ENCODE results near the gene SYVN1. TPM values are rescaled to one million over a fixed set of nuclear protein-coding genes. Genes with fewer than 3 reads are reported as not detected.

The SYVN1 gene
- total RNA-seq (2021; ENCODE audit: unreplicated experiment) (64.3 TPM), Bru-seq, nascent RNA (percentile 70 among the genes with signal in this experiment), BruChase-seq, experiment 1, labeled RNA remaining after a 2-hour chase (percentile 81 among the genes with signal in this experiment), BruChase-seq, experiment 2, labeled RNA remaining after a 6-hour chase (percentile 91 among the genes with signal in this experiment)
- polyA plus RNA-seq (2012; ENCODE audit: insufficient read length) = 85.6 TPM
- long read RNA-seq, partial matches to known transcripts = 8 of 26 reads
- long read RNA-seq, other reads (novel, unspliced or antisense) = 16 of 26 reads

DNA sequence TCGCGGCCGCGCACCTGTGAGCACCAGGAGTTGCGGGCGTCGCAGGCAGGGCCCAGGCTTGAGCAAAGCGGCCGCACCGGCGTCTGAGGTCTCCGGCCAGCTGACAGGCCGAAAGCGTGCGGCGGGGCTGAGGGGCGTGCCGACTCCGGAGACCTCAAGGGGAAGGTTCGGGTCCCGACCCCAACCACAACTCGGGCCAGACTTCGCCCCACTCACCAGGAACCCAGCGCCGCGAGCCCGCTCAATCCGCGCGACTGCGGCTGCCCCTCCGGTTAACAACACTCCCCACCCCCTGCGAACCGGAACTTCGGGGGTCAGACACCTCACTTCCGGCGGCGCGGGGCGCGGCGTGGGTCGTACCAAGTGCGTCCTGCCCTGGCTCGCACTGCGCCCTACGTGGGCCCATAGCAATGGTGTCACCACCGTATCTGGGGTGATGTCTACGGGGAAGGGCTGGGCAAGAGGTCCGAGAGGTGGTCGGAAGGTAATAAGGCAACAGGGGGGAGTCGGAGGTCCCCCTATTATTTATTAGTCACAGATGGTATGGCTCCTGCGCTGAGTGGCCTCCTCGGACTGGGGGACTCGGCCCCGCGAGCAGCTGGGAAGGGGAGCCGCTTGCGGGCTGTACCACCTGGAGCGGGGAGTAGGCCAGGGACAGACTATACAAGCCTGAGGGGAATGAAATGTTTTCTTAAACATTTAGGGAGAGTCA is at the start of gene SYVN1:
Gene SYVN1, minus strand, starts transcription at position 280 of the 712 bp plus-strand sequence. CDS start 918 bp downstream, outside the sequence.
- H3K4me1 ChIP-seq (ENCODE audit: control insufficient read depth, insufficient read depth, low read length) = peaks cover 16% of the 10 kb centered on the region
- TF ChIP-seq CTCF (IDR thresholded peaks at IDR 0.05) (no peak), TCF7L2 (IDR thresholded peaks at IDR 0.05; ENCODE audit: low read depth, low read length) (peak; percentile 78; the same call in 1 of the 2 replicates), SIN3A (IDR thresholded peaks at IDR 0.05; ENCODE audit: borderline replicate concordance, insufficient read depth, low read depth, low read length) (peak; percentile 78; the same call in 1 of the 2 replicates), POLR2AphosphoS5 (IDR thresholded peaks at IDR 0.05; ENCODE audit: low read depth, low read length) (peak; percentile 84)
- TF ChIP-seq, protein P1, sequence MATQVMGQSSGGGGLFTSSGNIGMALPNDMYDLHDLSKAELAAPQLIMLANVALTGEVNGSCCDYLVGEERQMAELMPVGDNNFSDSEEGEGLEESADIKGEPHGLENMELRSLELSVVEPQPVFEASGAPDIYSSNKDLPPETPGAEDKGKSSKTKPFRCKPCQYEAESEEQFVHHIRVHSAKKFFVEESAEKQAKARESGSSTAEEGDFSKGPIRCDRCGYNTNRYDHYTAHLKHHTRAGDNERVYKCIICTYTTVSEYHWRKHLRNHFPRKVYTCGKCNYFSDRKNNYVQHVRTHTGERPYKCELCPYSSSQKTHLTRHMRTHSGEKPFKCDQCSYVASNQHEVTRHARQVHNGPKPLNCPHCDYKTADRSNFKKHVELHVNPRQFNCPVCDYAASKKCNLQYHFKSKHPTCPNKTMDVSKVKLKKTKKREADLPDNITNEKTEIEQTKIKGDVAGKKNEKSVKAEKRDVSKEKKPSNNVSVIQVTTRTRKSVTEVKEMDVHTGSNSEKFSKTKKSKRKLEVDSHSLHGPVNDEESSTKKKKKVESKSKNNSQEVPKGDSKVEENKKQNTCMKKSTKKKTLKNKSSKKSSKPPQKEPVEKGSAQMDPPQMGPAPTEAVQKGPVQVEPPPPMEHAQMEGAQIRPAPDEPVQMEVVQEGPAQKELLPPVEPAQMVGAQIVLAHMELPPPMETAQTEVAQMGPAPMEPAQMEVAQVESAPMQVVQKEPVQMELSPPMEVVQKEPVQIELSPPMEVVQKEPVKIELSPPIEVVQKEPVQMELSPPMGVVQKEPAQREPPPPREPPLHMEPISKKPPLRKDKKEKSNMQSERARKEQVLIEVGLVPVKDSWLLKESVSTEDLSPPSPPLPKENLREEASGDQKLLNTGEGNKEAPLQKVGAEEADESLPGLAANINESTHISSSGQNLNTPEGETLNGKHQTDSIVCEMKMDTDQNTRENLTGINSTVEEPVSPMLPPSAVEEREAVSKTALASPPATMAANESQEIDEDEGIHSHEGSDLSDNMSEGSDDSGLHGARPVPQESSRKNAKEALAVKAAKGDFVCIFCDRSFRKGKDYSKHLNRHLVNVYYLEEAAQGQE (IDR thresholded peaks at IDR 0.05; ENCODE audit: insufficient read depth in 1 of 2, low read depth in 2 of 2, low read length in 1 of 2) = peak in 1 of 2 experiments; percentile 59; a peak in 1 of 4 replicates
- DNase-seq (ENCODE audit: low read depth, low spot score) (peak; percentile 95), ATAC-seq (peak; percentile 90)
- peaks cover 7% of the 10 kb centered on the region; the same call in 1 of the 2 replicates for H3K36me3 ChIP-seq (ENCODE audit: control insufficient read depth, insufficient read depth, low read length)
- ChIA-PET POLR2A (interaction anchor here (0.6 to 2.3 kb wide), 2 partner anchors 11 to 12 kb away, joined by 3 to 10 read pairs; partner anchors contain the start of genes FAU and MRPL49), CTCF (interaction anchor here (0.7 to 1.5 kb wide), 2 partner anchors 14 to 182 kb away, joined by 3 read pairs; no protein-coding TSS in a partner anchor)
- no peaks in the 10 kb centered on the region for H3K9me3 ChIP-seq (ENCODE audit: control insufficient read depth, insufficient read depth, low read depth, low read length)
- no TSS peak for BruUV-seq (replicated peaks)
- in situ Hi-C loops (cut with HindIII; ENCODE audit: low pct_unique_long_range_greater_than_20kb, low sequenced_read_pairs) = no loop called here
- H3K27ac ChIP-seq (ENCODE audit: low read length) = peak within 1 kb of the TSS; percentile 99
- H3K4me3 ChIP-seq (ENCODE audit: low read depth in 2 of 2, low read length in 2 of 2) = peak within 1 kb of the TSS; percentile 91 to 96
- intact Hi-C loops (cut with micrococcal nuclease; ENCODE audit: unreplicated experiment) = loop anchor here (10.0 kb wide), 1 partner anchor 50 kb away; the partner anchor contains the start of gene CAPN1
- H3K27me3 ChIP-seq (ENCODE audit: control insufficient read depth, insufficient read depth, low read length) = no peaks in the 10 kb centered on the region

- Histone ChIP-seq H3K4me3 (ENCODE audit: low read depth in 2 of 2, low read length in 2 of 2) (peak overlapping the region; percentile 79 to 95; a peak in 2 of 4 replicates), H3K36me3 (ENCODE audit: control insufficient read depth, insufficient read depth, low read length) (peaks cover 7% of the 10 kb centered on the region; the same call in 1 of the 2 replicates), H3K4me1 (ENCODE audit: control insufficient read depth, insufficient read depth, low read length) (peaks cover 16% of the 10 kb centered on the region), H3K27me3 (ENCODE audit: control insufficient read depth, insufficient read depth, low read length) (no peaks in the 10 kb centered on the region), H3K27ac (ENCODE audit: low read length) (peak overlapping the region; percentile 93; the same call in 1 of the 2 replicates), H3K9me3 (ENCODE audit: control insufficient read depth, insufficient read depth, low read depth, low read length) (no peaks in the 10 kb centered on the region)
- CTCF ChIA-PET = interaction anchor here (0.8 to 1.1 kb wide), 2 partner anchors 42 to 61 kb away, joined by 3 to 6 read pairs; partner anchors contain the start of gene MRPL49
- intact Hi-C loops (cut with micrococcal nuclease; ENCODE audit: unreplicated experiment) = loop anchor here (10.0 kb wide), 1 partner anchor 49 kb away; the partner anchor contains the start of gene SYVN1
- no TSS peak for BruUV-seq (replicated peaks)
- TF ChIP-seq TCF7L2 (IDR thresholded peaks at IDR 0.05; ENCODE audit: low read depth, low read length) = no peak
- no peak for TF ChIP-seq CTCF (IDR thresholded peaks at IDR 0.05)
- TF ChIP-seq, protein P1 (IDR thresholded peaks at IDR 0.05; ENCODE audit: insufficient read depth in 1 of 2, low read depth in 2 of 2, low read length in 1 of 2) = no peak
- no peak for TF ChIP-seq POLR2AphosphoS5 (IDR thresholded peaks at IDR 0.05; ENCODE audit: low read depth, low read length)
- no peak for TF ChIP-seq SIN3A (IDR thresholded peaks at IDR 0.05; ENCODE audit: borderline replicate concordance, insufficient read depth, low read depth, low read length)
- no peak for DNase-seq (ENCODE audit: low read depth, low spot score)
- in situ Hi-C loops (cut with HindIII; ENCODE audit: low pct_unique_long_range_greater_than_20kb, low sequenced_read_pairs) = no loop called here
- no peak for ATAC-seq
- POLR2A ChIA-PET = interaction anchor here (0.6 kb wide), 1 partner anchor 151 kb away, joined by 5 read pairs; no protein-coding TSS in a partner anchor
Observed at GRCh38 chr11:65183201-65183891, 49.0 kb upstream of the SYVN1 start.
